DOHH2 (cell line): ENCODE measurements around the gene MOV10L1.

Experiments
- H3F3A ChIP-seq: fragments of 200-600 bp; sonication (generic), shearing (Covaris generic); 2 replicates; pipeline ENCODE4 v1.6.0; 2016; ENCODE audit warnings: antibody characterized with exemption, mild to moderate bottlenecking; ENCODE audit not compliant: control insufficient read depth, insufficient read depth
- H3K27ac ChIP-seq: fragments of 200-600 bp; sonication (generic); 2 replicates; pipeline ENCODE4 v1.5.1; 2014; ENCODE audit warnings: low read depth, mild to moderate bottlenecking, low read length, moderate library complexity
- H3K27me3 ChIP-seq: fragments of 200-600 bp; sonication (generic); 2 replicates; pipeline ENCODE4 v1.6.1; 2014; ENCODE audit warnings: mild to moderate bottlenecking, low read length, mixed read lengths; ENCODE audit not compliant: control insufficient read depth
- H3K36me3 ChIP-seq: fragments of 200-600 bp; sonication (generic); 2 replicates; pipeline ENCODE4 v1.6.1; 2014; ENCODE audit warnings: mild to moderate bottlenecking, low read length, moderate library complexity, mixed read lengths; ENCODE audit not compliant: control insufficient read depth
- H3K4me1 ChIP-seq: fragments of 200-600 bp; sonication (generic); 2 replicates; pipeline ENCODE4 v1.6.1; 2014; ENCODE audit warnings: mild to moderate bottlenecking, low read length, mixed read lengths; ENCODE audit not compliant: control insufficient read depth
- H3K4me2 ChIP-seq: fragments of 200-600 bp; sonication (generic); 2 replicates; pipeline ENCODE4 v1.6.0; 2014; ENCODE audit warnings: mild to moderate bottlenecking, low read length, moderate library complexity
- H3K4me3 ChIP-seq: fragments of 200-600 bp; sonication (generic); 2 replicates; pipeline ENCODE4 v1.5.1; 2014; ENCODE audit warnings: mild to moderate bottlenecking, low read length, mixed read lengths
- H3K79me2 ChIP-seq: fragments of 200-600 bp; sonication (generic); 2 replicates; pipeline ENCODE4 v1.6.1; 2014; ENCODE audit warnings: mild to moderate bottlenecking, low read length, mixed read lengths; ENCODE audit not compliant: control insufficient read depth
- H3K9me2 ChIP-seq: fragments of 200-600 bp; sonication (generic); replicated peaks from 2 replicates; pipeline ENCODE4 v1.6.1; 2014; ENCODE audit warnings: mild to moderate bottlenecking, low read length, mixed read lengths; ENCODE audit not compliant: control insufficient read depth
- H3K9me3 ChIP-seq: fragments of 200-600 bp; sonication (generic); 2 replicates; pipeline ENCODE4 v1.6.1; 2014; ENCODE audit warnings: antibody characterized with exemption, low read length, mixed read lengths; ENCODE audit not compliant: control insufficient read depth, insufficient read depth
- H4K20me1 ChIP-seq: fragments of 200-600 bp; sonication (generic); 2 replicates; pipeline ENCODE4 v1.6.0; 2014; ENCODE audit warnings: low read depth, mild to moderate bottlenecking, antibody characterized with exemption, low read length, moderate library complexity; ENCODE audit not compliant: control insufficient read depth, insufficient read depth
- EZH2phosphoT487 ChIP-seq: fragments of 200-600 bp; sonication (generic); IDR thresholded peaks from 2 replicates; pipeline ENCODE4 v1.6.1; 2017; ENCODE audit warnings: borderline replicate concordance, mild to moderate bottlenecking, antibody characterized with exemption, low read length, moderate library complexity, mixed read lengths
- TF ChIP-seq, protein P1 (sequence below): fragments of 200-600 bp; sonication (generic); IDR thresholded peaks from one replicate; pipeline ENCODE4 v1.5.1; 2014; ENCODE audit warnings: antibody characterized with exemption, mild to moderate bottlenecking, low read depth, low read length; ENCODE audit not compliant: poor library complexity, severe bottlenecking

MOV10L1 gene

GRCh38 chr22:50139843-50140415, 50.1 kb downstream of the MOV10L1 start:
- no peaks in the 10 kb centered on the region for H3K9me3 ChIP-seq
- H3K4me3 ChIP-seq = no peak overlapping the region
- H3K27ac ChIP-seq = no peak overlapping the region
- no peaks in the 10 kb centered on the region for H3F3A ChIP-seq
- H3K79me2 ChIP-seq = no peaks in the 10 kb centered on the region
- H3K4me2 ChIP-seq = no peak overlapping the region
- no peaks in the 10 kb centered on the region for H4K20me1 ChIP-seq
- TF ChIP-seq EZH2phosphoT487 = no peak
- TF ChIP-seq, protein P1, sequence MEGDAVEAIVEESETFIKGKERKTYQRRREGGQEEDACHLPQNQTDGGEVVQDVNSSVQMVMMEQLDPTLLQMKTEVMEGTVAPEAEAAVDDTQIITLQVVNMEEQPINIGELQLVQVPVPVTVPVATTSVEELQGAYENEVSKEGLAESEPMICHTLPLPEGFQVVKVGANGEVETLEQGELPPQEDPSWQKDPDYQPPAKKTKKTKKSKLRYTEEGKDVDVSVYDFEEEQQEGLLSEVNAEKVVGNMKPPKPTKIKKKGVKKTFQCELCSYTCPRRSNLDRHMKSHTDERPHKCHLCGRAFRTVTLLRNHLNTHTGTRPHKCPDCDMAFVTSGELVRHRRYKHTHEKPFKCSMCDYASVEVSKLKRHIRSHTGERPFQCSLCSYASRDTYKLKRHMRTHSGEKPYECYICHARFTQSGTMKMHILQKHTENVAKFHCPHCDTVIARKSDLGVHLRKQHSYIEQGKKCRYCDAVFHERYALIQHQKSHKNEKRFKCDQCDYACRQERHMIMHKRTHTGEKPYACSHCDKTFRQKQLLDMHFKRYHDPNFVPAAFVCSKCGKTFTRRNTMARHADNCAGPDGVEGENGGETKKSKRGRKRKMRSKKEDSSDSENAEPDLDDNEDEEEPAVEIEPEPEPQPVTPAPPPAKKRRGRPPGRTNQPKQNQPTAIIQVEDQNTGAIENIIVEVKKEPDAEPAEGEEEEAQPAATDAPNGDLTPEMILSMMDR = no peak
- H3K4me1 ChIP-seq = no peaks in the 10 kb centered on the region
- no peaks in the 10 kb centered on the region for H3K36me3 ChIP-seq
- H3K27me3 ChIP-seq = peaks cover 19% of the 10 kb centered on the region
- no peaks in the 10 kb centered on the region for H3K9me2 ChIP-seq

- no peaks in the 10 kb centered on the region for H4K20me1 ChIP-seq
- no peak overlapping the region for H3K27ac ChIP-seq
- no peak overlapping the region for H3K4me3 ChIP-seq
- no peaks in the 10 kb centered on the region for H3K4me1 ChIP-seq
- H3K9me3 ChIP-seq = no peaks in the 10 kb centered on the region
- H3K36me3 ChIP-seq = no peaks in the 10 kb centered on the region
- peaks cover 19% of the 10 kb centered on the region for H3K27me3 ChIP-seq
- no peaks in the 10 kb centered on the region for H3F3A ChIP-seq
- TF ChIP-seq, protein P1 = no peak
- TF ChIP-seq EZH2phosphoT487 = no peak
- no peak overlapping the region for H3K4me2 ChIP-seq
- H3K9me2 ChIP-seq = no peaks in the 10 kb centered on the region
- H3K79me2 ChIP-seq = no peaks in the 10 kb centered on the region
These were observed 50.8 kb downstream of the MOV10L1 start for GRCh38 chr22:50140615-50141014.

GRCh38 chr22:50141462-50141861, 51.7 kb downstream of the MOV10L1 start:
- no peaks in the 10 kb centered on the region for H3K4me1 ChIP-seq
- TF ChIP-seq EZH2phosphoT487 = no peak
- TF ChIP-seq, protein P1 = no peak
- H3K4me2 ChIP-seq = no peak overlapping the region
- H3K27ac ChIP-seq = no peak overlapping the region
- peaks cover 19% of the 10 kb centered on the region for H3K27me3 ChIP-seq
- no peaks in the 10 kb centered on the region for H3K9me2 ChIP-seq
- H3K79me2 ChIP-seq = no peaks in the 10 kb centered on the region
- no peak overlapping the region for H3K4me3 ChIP-seq
- no peaks in the 10 kb centered on the region for H3F3A ChIP-seq
- no peaks in the 10 kb centered on the region for H3K9me3 ChIP-seq
- H3K36me3 ChIP-seq = no peaks in the 10 kb centered on the region
- no peaks in the 10 kb centered on the region for H4K20me1 ChIP-seq
